D721Med (cell line): ENCODE results near the gene GALNT12.
A peak's percentile ranks its signal among the peaks of the same experiment; 100 is the strongest.

Experiments used
- DNase-seq: peaks from one replicate; pipeline ENCODE4 v3.0.0; 2011; ENCODE audit warnings: low spot score; ENCODE audit not compliant: insufficient read length
- FAIRE-seq: peaks from 2 replicates; lab custom pipeline; 2011; peaks lifted over from hg19 to GRCh38; lab: Jason Lieb, UNC
- CTCF ChIP-seq: IDR thresholded peaks from 2 replicates; pipeline ENCODE4 v1.5.1; 2012; ENCODE audit warnings: mild to moderate bottlenecking, control low read depth; ENCODE audit not compliant: insufficient read depth; ENCODE audit errors: missing control alignments

Gene GALNT12

GRCh38 chr9:98839724-98840123 lies 32.3 kb downstream of the GALNT12 start:
- FAIRE-seq = no peak
- DNase-seq = no peak
- no peak for TF ChIP-seq CTCF

GRCh38 chr9:98842510-98842909 lies 35.0 kb downstream of the GALNT12 start:
- no peak for FAIRE-seq
- no peak for TF ChIP-seq CTCF
- no peak for DNase-seq

GRCh38 chr9:98846081-98846480 lies 38.6 kb downstream of the GALNT12 start:
- FAIRE-seq (no peak), DNase-seq (no peak)
- no peak for TF ChIP-seq CTCF

GRCh38 chr9:98846879-98847278 lies 39.4 kb downstream of the GALNT12 start:
- DNase-seq (no peak), FAIRE-seq (no peak)
- no peak for TF ChIP-seq CTCF

GRCh38 chr9:98848450-98849149 lies 41.1 kb downstream of the GALNT12 start:
- FAIRE-seq (no peak), DNase-seq (peak; percentile 62)
- peak; percentile 97 for TF ChIP-seq CTCF

GRCh38 chr9:98849563-98849962 lies 42.1 kb downstream of the GALNT12 start:
- TF ChIP-seq CTCF = no peak
- DNase-seq (no peak), FAIRE-seq (no peak)
